ENCODE measurements around the gene NDUFAF3.

NDUFAF3 gene, protein sequence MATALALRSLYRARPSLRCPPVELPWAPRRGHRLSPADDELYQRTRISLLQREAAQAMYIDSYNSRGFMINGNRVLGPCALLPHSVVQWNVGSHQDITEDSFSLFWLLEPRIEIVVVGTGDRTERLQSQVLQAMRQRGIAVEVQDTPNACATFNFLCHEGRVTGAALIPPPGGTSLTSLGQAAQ

DNA sequence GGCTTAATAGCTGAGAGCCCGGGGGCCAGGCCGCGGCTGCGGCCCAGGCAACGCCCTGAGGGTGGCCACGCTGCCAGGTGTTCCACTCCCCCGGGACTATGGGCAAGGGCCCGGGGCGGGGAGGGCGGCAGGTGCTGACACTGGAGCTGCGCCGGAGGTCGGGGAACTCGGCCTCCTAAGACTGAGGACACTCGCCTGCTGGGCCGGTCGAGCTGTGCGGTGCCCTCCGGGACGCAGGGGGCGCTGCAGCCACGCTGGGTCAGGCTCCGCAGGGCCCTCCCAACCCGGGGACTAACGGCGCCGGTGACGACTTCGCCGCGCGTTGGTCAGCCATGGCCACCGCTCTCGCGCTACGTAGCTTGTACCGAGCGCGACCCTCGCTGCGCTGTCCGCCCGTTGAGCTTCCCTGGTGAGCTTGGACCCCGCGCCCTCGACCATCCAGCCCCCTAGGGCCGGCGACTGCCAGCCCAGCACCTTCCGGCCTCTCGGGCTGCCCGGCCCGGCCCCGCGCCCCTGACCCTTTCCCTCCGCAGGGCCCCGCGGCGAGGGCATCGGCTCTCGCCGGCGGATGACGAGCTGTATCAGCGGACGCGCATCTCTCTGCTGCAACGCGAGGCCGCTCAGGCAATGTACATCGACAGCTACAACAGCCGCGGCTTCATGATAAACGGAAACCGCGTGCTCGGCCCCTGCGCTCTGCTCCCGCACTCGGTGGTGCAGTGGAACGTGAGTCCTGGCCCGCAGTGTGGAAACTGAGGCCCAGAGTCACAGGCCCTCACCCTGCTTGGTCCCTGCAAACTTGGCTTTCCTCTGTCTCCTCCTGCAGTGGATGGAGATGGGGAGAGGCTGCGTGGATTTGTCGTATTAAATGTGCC is at the start of gene NDUFAF3:
Gene NDUFAF3, plus strand, starts transcription at position 309 of the 875 bp plus-strand sequence. Its CDS starts 24 bp downstream, at position 333.
- peak; percentile 85 for DNase-seq (ENCODE audit: low read depth, low spot score)
- peak within 1 kb of the TSS; percentile 98 for H3K27ac ChIP-seq

DNA sequence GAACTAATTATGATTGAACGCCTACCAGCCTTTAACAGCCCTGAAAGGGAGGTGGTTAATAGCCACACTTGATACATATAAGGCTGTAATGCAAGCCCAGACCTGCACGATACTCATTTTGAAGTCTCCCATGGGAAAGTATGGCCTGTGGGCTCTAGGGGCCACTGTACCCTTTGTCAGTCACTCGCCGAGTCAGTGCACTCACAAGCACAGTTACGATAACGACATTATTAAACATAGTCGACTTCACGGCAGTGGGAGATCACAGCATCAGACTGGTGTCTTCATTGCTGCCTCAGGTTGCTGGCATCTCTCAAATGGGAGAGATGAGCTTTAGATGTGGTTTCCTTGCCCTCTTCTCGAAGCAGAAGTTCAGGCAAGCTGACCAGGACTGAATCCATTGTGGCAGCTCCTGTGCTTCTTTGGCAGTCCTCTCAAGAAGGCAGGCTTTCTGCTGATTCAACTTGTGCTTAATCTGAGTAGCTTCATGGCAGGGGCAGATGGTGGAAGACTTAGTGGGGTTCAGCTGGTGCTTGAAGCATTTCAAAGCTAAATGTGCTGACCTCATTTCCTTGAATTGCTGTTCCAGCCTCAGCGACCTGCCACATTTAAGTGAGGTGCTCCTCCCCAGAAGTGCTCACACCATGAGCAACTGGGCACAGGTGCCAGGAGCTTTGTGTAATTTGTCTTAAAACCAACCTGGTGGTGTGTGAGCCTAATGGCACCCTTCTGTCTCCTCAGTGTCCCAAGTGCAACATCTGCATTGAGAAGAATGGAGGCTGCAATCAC is 47.7 kb upstream of the NDUFAF3 start:
- H3K27ac ChIP-seq = no peak overlapping the region
- DNase-seq (ENCODE audit: low read depth, low spot score) = no peak

DNA sequence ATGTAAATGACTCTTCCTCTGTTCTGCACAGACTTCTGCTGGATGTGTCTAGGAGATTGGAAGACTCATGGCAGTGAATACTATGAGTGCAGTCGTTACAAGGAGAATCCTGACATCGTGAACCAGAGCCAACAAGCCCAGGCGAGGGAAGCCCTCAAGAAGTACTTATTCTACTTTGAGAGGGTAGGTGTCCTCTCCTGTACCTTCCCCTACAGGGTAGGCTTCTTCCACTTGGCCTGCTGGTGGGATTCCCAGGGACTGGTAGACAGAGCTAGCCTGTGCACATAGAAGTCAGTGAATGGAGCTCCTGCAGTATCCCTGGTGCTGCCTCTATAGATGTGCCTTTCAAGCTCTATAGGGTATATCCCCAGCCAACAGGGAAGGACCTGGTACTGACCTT is 42.5 kb upstream of the NDUFAF3 start:
- no peak for DNase-seq (ENCODE audit: low read depth, low spot score)
- H3K27ac ChIP-seq = no peak overlapping the region

DNA sequence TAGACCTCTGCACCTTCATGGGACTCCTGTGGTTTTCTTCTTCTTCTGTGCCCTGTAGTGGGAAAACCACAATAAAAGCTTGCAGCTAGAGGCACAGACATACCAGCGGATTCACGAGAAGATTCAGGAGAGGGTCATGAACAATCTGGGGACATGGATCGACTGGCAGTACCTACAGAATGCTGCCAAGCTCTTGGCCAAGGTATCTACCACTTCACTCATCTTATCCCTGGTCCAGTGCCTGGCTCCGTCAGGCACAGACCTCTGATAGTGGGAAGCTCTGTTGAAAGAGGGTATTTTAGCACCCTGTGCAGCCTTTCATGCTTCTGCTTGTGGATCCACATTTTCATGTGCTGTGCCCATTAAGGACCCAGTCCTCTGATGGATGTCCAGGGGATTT is 41.6 kb upstream of the NDUFAF3 start:
- H3K27ac ChIP-seq = no peak overlapping the region
- no peak for DNase-seq (ENCODE audit: low read depth, low spot score)

DNA sequence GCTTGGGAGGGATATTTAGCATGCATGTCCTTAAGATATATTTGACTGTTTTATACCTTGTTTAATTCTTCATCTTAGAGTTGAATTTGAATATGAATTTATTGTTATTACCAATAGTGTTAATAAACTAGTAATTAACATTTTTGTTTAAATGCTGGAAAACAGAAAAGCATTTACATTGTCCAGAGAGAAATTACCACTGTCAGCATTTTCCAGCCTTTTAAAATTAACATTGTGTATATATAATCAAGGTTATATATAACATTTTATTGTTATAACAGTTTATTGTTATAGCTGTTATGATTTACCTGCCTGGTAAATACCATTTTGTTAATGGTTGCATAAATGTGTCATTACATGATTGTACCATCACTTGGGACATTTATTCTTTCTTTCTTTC is 39.9 kb upstream of the NDUFAF3 start:
- DNase-seq (ENCODE audit: low read depth, low spot score) = no peak
- H3K27ac ChIP-seq = no peak overlapping the region

DNA sequence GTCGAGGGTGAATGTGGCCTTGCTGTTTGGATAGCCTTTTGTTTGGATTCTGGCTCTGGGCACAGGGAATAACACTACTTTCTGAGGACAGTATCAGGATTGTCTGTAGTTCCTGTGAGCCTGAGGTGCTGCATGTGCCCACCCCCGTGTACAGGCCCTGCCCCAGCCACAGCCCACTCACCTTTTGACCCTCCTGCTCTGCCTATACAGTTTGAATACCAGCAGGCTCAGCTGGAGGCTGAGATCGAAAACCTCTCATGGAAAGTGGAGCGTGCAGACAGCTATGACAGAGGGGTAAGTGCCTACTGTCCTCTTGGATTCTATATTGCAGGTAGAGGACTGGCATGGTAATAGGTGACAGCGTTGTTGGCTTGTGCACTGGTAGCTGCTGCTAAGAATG is 39.2 kb upstream of the NDUFAF3 start:
- H3K27ac ChIP-seq = no peak overlapping the region
- DNase-seq (ENCODE audit: low read depth, low spot score) = no peak

DNA sequence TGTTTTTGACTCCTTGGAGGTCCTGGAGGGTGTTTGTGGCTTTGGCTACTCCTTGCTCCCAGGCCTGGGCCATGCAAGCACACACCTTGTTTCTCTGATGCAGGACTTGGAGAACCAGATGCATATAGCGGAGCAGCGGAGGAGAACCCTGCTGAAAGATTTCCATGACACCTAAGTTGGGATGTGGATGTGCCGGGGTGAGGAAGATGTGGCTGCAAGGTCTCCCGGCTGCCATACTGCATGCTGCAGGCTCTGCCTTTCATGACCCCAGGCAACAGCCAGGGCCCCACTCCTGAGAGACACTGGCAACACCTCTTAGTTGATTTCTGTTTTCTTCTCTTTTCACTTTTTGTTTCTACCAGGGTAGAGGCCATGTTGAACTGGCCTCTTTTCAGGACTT is 38.8 kb upstream of the NDUFAF3 start:
- no peak for DNase-seq (ENCODE audit: low read depth, low spot score)

DNA sequence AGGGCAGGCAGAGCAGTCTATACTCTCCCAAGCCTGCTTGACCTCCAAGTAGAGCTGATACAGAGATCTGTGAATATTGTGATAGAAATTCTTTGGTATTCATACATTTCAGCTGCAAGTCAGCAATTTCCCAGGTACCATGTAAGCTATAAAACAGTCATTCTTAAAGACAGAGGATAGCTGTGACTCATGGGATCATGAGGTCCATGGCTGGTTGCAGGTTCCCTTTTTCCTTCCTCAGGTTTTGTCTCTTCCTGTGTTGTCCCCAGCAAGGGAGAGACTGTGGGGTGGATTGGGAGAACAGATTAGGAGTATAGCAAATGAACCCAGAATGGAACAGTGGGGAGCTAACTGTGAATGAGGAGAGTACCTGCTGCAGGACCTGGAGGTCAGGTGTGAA is 37.3 kb upstream of the NDUFAF3 start:
- DNase-seq (ENCODE audit: low read depth, low spot score) = no peak
- H3K27ac ChIP-seq = peak overlapping the region; percentile 9

More for the DNA sequence above, 38.8 kb upstream of the NDUFAF3 start:
- H3K27ac ChIP-seq = no peak overlapping the region

DNA sequence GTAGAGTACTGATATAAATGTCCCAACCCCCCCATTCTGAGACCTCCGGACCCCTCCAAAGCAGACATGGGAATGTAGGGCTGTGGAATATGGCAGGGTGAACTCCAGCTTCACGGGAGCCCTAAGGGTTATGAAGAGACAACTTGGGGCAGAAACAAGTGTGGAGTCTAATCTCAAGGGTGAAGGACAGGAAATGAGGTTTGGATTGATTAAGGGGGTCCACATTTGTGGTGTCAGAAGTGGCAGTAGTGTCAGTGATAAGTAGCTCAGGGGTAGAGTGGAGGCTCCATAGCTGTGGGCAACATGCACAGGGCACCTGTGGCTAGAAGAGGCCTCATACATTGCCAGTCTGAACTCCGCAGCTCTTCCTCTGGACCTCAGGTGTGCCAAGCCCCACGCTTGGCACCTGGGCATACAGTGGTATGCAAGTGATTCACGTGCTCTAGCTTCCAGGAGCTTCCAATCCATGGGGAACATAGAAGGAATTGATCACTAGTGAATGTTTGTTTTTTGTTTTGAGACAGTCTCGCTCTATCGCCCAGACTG is 36.0 kb upstream of the NDUFAF3 start:
- no peak overlapping the region for H3K27ac ChIP-seq
- DNase-seq (ENCODE audit: low read depth, low spot score) = no peak

DNA sequence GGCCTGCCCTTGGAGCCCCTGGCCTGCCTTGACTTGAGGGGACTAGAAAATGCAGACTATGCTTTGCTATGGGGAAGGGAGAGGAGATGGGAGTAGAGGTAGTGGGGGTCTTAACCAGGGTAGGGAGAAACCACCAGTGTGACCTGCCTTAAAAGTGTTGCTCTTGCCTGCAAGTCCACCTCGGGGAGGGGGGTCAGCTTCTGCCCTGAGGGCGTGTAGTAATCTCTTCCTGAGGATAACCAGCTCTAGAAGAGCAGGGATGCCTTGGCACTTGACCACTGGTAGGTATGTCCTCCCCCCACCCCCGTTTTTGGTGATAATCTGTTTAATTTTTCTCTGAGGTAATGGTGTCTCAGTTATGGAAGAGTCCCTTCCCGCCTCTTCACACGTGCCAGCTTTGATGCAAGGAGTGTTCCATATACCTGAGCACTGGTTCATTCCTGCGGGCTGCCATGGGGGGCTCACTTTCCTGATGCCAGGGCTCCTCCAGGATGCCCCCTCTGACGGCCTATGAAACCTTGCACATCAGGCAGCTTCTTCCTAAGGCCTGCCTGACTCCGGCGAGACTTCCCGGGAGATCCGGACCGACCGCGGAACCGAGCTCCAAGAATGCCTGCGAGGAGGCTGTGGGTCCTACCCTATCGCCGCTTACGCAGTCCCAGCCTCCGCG is 32.7 kb upstream of the NDUFAF3 start:
- no peak for DNase-seq (ENCODE audit: low read depth, low spot score)

DNA sequence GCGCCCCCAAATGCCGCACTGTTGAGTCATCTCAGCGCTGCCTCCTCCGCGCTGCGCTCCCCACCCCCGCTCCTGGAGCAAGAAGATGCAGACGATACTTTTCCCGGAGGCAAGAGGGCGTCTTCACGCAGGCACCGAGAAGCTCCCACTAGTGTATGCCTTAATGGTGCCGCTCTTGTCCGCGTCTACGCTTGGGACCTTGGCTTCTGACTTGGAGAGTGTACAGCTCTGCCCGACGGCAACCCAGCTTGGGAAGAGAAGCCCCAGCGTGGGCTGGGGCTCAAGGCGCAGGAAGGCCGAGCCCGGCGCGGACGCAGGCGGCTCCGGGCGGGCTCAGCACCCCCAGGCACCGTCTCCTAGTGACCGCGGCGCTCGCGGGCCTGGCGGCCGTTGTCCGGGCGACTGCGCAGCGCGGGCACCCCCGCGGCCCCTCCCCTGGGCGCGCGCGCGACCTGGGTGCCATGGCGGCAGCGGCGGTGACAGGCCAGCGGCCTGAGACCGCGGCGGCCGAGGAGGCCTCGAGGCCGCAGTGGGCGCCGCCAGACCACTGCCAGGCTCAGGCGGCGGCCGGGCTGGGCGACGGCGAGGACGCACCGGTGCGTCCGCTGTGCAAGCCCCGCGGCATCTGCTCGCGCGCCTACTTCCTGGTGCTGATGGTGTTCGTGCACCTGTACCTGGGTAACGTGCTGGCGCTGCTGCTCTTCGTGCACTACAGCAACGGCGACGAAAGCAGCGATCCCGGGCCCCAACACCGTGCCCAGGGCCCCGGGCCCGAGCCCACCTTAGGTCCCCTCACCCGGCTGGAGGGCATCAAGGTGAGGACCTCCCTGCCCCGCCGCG is 31.9 kb upstream of the NDUFAF3 start, which contains the start of gene P4HTM:
Gene P4HTM, plus strand, starts transcription at position 446 of the 840 bp plus-strand sequence. Its CDS starts 16 bp downstream, at position 462.
- DNase-seq (ENCODE audit: low read depth, low spot score) = no peak
- H3K27ac ChIP-seq = peak within 1 kb of the TSS; percentile 49

More for the DNA sequence above, 32.7 kb upstream of the NDUFAF3 start:
- peak overlapping the region; percentile 49 for H3K27ac ChIP-seq

DNA sequence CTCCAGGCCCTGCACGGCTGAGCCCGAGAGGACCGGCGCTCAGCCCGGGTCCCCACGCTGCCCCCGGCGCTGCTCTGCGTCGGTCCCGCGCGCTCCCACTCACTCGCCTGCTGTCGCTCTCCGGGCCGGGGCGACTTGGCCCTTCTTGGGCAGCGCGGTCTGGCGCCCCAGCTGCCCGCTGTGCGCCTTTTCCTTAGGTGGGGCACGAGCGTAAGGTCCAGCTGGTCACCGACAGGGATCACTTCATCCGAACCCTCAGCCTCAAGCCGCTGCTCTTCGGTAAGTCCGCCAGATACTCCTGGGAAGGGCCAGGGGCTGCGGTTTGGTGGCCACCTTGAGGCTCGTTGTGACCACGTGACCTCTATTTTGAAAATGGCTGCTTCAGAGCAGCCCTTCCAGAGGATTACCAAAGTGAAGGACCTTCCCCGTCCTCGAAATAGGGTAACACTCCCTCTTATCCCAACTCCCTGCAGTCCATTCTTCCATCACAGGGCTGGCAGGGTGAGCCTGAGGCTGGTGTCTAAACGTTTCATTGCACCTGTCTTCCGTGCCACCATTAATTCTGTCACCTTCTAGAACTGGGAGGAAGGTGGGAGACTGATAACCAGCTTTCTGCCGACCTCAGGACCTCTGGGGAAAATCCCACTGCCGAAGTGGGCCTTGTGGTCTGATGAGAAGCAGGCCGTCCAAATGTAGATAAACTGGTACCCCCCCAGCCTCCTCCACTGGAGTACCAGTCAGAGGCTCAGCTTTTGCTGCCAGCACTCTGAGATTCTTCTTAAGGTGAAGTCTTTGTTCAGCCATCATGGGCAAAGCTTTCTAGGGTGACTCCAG is 31.1 kb upstream of the NDUFAF3 start:
- DNase-seq (ENCODE audit: low read depth, low spot score) = no peak
- H3K27ac ChIP-seq = peak overlapping the region; percentile 49

DNA sequence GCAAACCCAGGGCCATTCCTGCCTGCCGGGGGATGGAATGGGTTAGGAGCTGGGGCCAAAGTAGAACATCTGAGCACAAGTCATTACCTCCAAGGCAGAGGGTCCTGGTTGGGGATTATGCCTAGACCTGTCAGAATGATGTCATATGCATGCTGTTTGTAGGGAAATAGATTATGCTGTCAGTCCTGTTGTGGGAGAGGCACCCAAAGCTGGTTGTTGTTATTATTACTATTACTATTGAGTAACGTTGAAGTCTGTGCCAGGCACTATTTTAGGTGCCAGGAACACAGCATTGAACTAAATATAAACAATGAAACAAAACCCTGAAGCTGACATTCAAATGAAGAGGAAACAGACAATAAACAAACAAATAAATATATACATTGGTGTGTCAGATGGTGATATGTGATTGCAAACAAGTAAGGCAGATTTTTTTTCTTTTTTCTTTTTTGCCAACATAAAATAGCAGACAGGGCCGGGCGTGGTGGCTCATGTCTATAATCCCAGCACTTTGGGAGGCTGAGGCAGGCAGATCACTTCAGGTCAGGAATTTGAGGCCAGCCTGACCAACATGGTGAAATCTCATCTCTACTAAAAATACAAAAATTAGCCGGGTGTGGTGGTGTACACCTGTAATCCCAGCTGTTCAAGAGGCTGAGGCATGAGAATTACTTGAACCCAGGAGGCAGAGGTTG is 29.9 kb upstream of the NDUFAF3 start:
- DNase-seq (ENCODE audit: low read depth, low spot score) = no peak
- no peak overlapping the region for H3K27ac ChIP-seq

DNA sequence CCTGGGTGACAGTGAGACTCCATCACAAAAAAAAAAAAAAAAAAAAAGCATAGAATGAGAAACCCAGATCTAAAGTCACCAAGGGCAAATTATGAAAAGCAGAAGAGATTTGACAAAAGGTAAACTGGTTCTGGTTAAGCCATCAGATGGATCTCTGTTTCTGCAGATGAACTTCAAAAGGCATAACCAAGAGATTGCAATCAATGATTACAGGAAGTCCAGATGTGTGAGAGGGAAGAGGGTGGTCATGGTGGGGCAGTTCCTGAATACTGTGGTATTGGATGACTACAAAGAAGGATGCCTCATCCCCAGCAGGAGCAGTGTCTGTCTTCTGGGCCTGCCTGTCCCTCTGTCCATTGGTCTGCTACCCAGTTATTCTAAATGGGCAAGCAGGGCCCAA is 28.1 kb upstream of the NDUFAF3 start:
- no peak for DNase-seq (ENCODE audit: low read depth, low spot score)
- H3K27ac ChIP-seq = no peak overlapping the region

DNA sequence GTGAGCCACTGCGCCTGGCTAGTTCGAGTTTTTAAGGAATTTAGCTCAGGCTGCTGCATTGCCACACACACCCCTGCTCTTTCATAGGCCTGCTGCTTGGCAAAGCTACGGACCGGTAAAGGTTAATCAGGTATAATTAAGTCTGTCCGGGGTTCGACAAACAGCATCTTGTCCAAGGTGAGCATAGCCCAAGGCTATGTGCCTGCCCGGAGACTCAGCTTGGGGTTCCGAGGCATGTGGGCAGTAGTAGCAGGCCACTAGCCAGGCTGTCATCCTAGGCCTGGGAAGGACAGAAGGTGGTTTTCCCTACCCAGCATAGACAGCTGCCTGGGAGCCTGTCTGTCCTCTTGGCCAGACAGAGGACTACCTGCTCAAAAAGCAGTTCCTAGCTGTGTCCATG is 25.3 kb upstream of the NDUFAF3 start:
- no peak for DNase-seq (ENCODE audit: low read depth, low spot score)
- H3K27ac ChIP-seq = no peak overlapping the region

DNA sequence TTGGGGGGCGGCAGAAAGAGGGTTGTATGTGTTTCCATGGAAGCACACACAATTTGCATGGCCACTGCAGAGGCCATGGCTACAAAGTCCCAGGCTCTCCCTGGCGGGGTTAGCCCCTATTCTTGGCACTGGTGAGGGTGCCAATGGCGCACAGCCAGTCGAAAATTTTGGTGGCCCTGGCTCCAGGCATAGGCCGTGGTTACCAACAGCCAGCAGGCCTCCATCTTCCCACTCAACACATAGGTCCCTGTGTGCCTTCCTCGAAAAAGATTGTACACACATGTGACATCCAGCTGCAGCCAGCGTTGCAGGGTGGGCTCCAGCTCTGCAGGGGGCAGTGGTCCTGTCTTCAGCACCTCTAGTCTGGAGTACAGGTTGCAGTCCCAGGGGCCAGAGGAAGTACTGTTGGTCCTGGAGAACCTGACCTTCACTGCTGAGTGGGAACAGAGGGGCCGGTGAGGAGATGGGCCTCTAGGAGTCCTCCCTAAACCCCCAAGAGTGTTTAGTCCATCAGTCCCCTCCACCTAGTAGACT is 24.8 kb upstream of the NDUFAF3 start:
- H3K27ac ChIP-seq = no peak overlapping the region

More for the DNA sequence above, 24.8 kb upstream of the NDUFAF3 start:
- DNase-seq (ENCODE audit: low read depth, low spot score) = no peak
